Ramos (cell line): ENCODE results near the gene USP37.

Experiments used
- in situ Hi-C: fragments of 300-500 bp; cut with MboI; formaldehyde crosslinking; loops from one replicate; pipeline ENCODE4 v1.14.3; 2022; ENCODE audit warnings: low sequenced_read_pairs; ENCODE audit not compliant: unreplicated experiment

Gene USP37

DNA sequence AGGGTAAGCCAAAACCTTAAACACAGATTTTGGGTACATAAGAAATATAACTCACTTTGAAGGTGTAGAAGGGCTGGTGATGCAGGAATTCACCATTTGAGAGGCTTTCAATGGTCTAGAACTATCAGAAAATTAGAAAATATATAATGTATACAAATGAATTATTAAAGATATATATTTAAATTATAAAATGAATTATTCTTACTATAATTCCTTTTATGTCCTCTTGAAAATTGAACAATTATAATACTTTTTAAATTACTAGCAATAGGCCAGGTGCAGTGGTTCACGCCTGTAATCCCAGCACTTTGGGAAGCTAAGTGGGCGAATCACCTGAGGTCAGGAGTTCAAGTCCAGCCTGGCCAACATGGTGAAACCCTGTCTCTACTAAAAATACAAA, 88.6 kb downstream of the USP37 start:
- in situ Hi-C loops: no loop called here

DNA sequence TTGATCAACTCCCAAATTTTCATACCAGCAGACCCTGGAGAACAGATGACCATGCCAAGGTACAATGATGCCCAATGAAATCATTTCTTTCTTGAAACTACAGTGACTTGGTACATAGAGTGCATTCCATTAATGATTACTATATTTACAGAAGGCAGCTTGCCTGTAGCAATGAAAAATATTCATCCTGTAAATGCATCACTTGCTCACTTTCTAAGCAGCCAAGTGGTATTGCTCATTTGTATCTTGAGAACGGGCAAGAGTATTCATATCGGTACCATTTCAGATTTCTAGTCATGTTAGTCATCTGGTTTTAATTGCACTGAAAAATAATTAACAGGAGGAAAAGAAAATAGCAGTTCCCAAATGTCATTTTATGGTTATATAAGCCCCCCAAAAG, 89.6 kb downstream of the USP37 start:
- in situ Hi-C loops: no loop called here

- in situ Hi-C loops: no loop called here
These were observed 90.9 kb downstream of the USP37 start for GRCh38 chr2:218477247-218477646.

DNA sequence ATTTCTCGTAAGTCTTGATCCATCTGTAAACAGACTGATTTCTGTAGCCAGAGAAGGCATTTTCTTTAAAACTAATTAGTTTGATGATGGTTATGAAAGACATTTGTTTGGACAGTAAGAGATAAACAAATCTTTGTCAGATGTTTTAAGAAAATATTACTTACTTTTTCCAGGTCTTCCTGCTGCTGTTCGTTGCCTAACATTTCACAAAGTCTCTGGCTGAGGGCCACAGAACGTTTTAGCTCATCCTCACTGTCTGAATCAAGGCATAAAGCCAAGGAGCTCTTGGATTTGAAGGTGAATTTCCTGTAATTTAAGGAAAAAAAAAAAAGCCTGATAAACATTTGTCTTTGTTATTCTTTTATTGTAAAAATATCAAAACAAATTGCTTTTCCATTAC, 91.5 kb downstream of the USP37 start:
- in situ Hi-C loops: no loop called here

- in situ Hi-C loops: no loop called here
These were observed 93.6 kb downstream of the USP37 start for GRCh38 chr2:218474527-218474926.

GRCh38 chr2:218472988-218473387, 95.2 kb downstream of the USP37 start:
- in situ Hi-C loops: no loop called here

DNA sequence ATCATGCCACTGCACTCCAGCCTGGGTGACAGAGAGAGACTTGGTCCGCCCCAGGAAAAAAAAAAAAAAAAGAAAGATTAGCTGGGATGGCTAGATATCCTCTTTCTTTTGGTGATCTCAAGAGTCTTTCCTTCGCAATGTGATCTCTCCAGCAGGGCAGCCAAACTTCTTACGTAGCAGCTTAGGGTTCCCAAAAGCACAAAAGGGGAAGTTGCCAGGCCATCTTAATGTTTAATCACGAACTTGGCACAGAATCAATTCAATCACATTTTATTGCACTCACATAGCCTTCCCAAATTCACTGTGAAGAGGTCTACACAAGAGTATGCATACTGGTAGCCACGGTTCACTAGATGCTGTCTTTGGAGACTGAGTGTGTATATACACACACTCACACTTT, 96.2 kb downstream of the USP37 start:
- in situ Hi-C loops: no loop called here

- in situ Hi-C loops: no loop called here
These were observed 97.1 kb downstream of the USP37 start for GRCh38 chr2:218471036-218471435.

- in situ Hi-C loops: no loop called here
These were observed 97.7 kb downstream of the USP37 start for GRCh38 chr2:218470448-218470847.

DNA sequence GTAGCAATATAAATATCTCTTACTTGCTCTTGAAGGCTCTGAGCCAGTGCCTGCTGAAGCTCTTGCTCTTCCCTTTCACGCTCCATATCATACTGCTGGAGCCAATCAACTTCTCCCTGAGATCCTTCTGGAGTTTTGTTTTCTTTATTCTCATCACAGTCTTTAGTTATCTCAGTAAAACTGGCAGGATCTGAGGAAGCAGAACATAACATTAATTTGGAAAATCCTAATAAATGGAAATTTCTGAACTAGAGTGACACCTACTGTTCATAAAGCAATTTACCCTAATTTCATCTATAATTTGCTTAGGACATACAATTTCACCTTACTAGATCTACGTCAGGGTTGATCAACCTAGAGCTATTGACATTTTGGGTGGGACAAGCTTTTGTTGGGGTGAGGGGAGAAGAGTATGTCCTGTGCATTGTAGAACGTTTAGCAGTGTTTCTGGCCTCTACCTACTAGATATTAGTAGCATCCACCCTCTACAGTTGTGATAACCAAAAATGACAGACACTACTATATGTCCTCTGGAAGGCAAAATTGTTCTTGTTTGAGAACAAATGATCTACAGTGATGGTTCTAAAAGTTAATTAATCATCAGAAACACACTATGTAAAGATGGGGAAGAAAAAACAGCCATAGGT, 102.0 kb downstream of the USP37 start:
- in situ Hi-C loops: no loop called here

DNA sequence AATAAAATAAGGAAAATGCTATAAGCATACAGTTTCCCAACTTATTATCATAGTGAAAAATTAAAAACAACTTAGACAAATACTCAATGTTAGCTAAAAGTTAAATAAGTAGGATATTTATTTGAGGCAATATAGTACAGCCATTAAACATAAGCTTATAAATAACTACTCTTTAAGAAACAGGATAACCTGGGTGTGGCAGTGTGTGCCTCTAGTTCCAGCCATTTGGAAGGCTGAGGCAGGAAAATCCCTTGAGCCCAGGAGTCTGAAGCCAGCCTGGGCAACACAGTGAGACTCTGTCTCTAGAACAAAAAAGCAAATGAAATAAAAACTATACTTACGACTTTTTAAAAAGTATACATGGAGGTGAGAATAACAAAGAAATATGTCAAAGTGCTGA, 109.6 kb downstream of the USP37 start:
- in situ Hi-C loops: no loop called here

DNA sequence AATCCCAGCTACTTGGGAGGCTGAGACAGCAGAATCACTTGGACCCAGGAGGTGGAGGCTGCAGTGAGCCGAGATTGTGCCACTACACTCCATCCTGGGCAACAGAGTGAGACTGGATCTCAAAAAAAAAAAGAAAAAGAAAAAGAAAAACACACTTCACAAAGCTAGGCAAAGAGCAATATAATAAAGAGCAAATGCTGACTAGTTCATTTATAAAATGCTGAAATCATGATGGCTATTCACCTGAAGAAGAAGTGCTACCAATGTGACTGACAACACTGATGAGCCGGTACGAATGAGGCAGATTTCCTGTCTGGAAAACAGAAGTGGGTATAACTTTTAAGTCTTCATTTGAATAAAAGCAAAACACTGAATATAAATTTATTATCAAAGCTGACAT, 111.3 kb downstream of the USP37 start:
- in situ Hi-C loops: no loop called here

DNA sequence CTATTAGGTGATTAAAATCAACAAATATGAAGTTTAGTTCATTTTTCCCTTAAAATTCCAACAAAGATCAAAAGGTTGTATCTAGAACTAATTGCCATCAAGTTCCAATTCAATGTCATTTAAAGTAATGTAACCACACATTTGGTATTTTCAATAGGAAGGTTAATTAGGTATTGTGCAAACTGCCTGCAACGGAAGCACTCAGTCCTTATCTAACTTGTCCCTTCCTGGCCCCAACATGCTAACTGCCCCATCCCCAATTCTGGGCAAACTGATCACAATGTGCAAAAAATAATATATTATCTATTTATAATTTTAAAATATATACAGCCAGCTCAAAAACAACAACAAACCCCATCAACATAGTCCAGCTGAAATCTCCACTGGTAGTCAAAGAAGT, 116.1 kb downstream of the USP37 start:
- in situ Hi-C loops: no loop called here

DNA sequence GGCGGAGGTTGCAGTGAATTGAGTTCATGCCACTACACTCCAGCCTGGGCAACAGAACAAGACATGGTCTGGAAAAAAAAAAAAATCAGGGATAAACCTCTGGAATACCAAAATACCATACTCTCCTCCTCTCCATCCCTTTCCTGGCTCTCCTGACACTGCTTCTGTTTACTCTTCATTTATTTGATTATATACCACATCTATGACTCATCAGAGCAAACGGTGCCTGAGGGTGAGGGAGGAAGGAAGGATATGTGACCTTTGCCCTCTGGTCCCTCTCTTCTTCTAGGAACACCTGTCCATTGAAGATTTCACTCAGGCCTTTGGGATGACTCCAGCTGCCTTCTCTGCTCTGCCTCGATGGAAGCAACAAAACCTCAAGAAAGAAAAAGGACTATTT, 119.2 kb downstream of the USP37 start:
- in situ Hi-C loops: no loop called here

- in situ Hi-C loops: no loop called here
These were observed 121.1 kb downstream of the USP37 start for GRCh38 chr2:218447072-218447471.

- in situ Hi-C loops: no loop called here
These were observed 121.6 kb downstream of the USP37 start for GRCh38 chr2:218446547-218446946.

GRCh38 chr2:218445602-218446001, 122.5 kb downstream of the USP37 start:
- in situ Hi-C loops: no loop called here

- in situ Hi-C loops: no loop called here
These were observed 123.3 kb downstream of the USP37 start for GRCh38 chr2:218444692-218445357.

- in situ Hi-C loops: no loop called here
These were observed 129.6 kb downstream of the USP37 start for GRCh38 chr2:218438596-218438995.

- in situ Hi-C loops: no loop called here
These were observed 130.2 kb downstream of the USP37 start for GRCh38 chr2:218437969-218438368.

DNA sequence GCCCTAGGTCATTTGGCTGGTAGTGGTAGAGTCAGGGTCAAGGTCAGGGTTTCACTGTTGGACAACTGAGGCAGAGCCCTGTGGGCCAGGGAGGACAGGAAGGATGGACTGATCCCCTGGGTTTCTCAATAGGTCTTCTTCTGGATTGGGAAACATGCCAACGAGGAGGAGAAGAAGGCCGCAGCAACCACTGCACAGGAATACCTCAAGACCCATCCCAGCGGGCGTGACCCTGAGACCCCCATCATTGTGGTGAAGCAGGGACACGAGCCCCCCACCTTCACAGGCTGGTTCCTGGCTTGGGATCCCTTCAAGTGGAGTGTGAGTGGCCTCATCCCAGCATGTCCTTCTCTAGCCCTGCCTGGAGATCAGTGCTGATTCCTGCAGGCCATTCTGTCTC, 131.2 kb downstream of the USP37 start:
- in situ Hi-C loops: no loop called here
